Muscle of leg (tissue), 11 donors: ENCODE results near the gene PCCA. TPM values are rescaled to one million over a fixed set of nuclear protein-coding genes. Genes with fewer than 3 reads are reported as not detected.
A peak's percentile ranks its signal among the peaks of the same experiment; 100 is the strongest.

Source experiments
- DNase-seq: peaks from one replicate; pipeline ENCODE4 v3.0.0; 2013
- H3K27ac ChIP-seq: one replicate; pipeline ENCODE4 v1.5.1; 2013; ENCODE audit warnings: mild to moderate bottlenecking, low read length, control low read depth
- H3K27me3 ChIP-seq: one replicate; pipeline ENCODE4 v1.6.1; 2013; ENCODE audit warnings: low read length; ENCODE audit not compliant: control insufficient read depth, insufficient read depth
- H3K36me3 ChIP-seq: one replicate; pipeline ENCODE4 v1.6.1; 2013; ENCODE audit warnings: low read length; ENCODE audit not compliant: control insufficient read depth, insufficient read depth
- H3K4me1 ChIP-seq: one replicate; pipeline ENCODE4 v1.6.1; 2013; ENCODE audit warnings: low read length; ENCODE audit not compliant: control insufficient read depth, insufficient read depth
- H3K4me3 ChIP-seq: one replicate; pipeline ENCODE4 v1.5.1; 2013; ENCODE audit warnings: low read length, control low read depth
- H3K9me3 ChIP-seq: replicated peaks from 2 replicates; pipeline ENCODE4 v1.6.1; 2013; ENCODE audit warnings: low read depth, low read length; ENCODE audit not compliant: control insufficient read depth
- WGBS: methylation state at CpG from one replicate; pipeline ENCODE4 v1.1.5; 2013; ENCODE audit warnings: missing lambda C conversion rate; ENCODE audit not compliant: insufficient coverage; 5-methylcytosine and 5-hydroxymethylcytosine counted together
- polyA plus RNA-seq, 8 donors: library from polyadenylated mRNA; unstranded; fragments of 120-200 nt; gene quantifications; one replicate each; pipeline versions ENCODE4 v1.2.1 to v1.2.3, GENCODE V29; 2013; ENCODE audit warnings: inconsistent platforms in 1 of 8, low replicate concordance in 1 of 8; ENCODE audit not compliant: insufficient read length in 8 of 8, insufficient read depth in 1 of 8
- total RNA-seq: library from RNA; stranded (reverse); fragments of 120-200 nt; gene quantifications from one replicate; pipeline ENCODE4 v1.2.4, GENCODE V29; 2013

Gene PCCA
- total and polyA plus RNA-seq, 9 donors, result 23.9 to 35.5 (median 29.5) TPM

- WGBS, result 100% methylated on average over 1 of the region's 9 CpGs
- DNase-seq, result no peak
- H3K36me3 ChIP-seq, result no peaks in the 10 kb centered on the region
- H3K27me3 ChIP-seq, result no peaks in the 10 kb centered on the region
- H3K9me3 ChIP-seq, result no peaks in the 10 kb centered on the region
- H3K27ac ChIP-seq, result no peak overlapping the region
- H3K4me3 ChIP-seq, result no peak overlapping the region
- no peaks in the 10 kb centered on the region for H3K4me1 ChIP-seq
These were observed 417.9 kb downstream of the PCCA start for GRCh38 chr13:100506600-100507422.

GRCh38 chr13:100508455-100508854 is 419.6 kb downstream of the PCCA start:
- no peaks in the 10 kb centered on the region for H3K4me1 ChIP-seq
- no peaks in the 10 kb centered on the region for H3K36me3 ChIP-seq
- H3K27ac ChIP-seq, result no peak overlapping the region
- WGBS, result 83% methylated on average over 5 of the region's 6 CpGs
- no peak overlapping the region for H3K4me3 ChIP-seq
- DNase-seq, result no peak
- H3K27me3 ChIP-seq, result no peaks in the 10 kb centered on the region
- H3K9me3 ChIP-seq, result no peaks in the 10 kb centered on the region

- Histone ChIP-seq H3K4me3 (no peak overlapping the region), H3K27ac (no peak overlapping the region), H3K27me3 (no peaks in the 10 kb centered on the region), H3K4me1 (no peaks in the 10 kb centered on the region), H3K9me3 (no peaks in the 10 kb centered on the region), H3K36me3 (no peaks in the 10 kb centered on the region)
- no peak for DNase-seq
- 71% methylated on average over 8 of the region's 8 CpGs for WGBS
These were observed 420.1 kb downstream of the PCCA start for GRCh38 chr13:100508996-100509395.

- H3K27ac ChIP-seq, result no peak overlapping the region
- DNase-seq, result no peak
- H3K9me3 ChIP-seq, result no peaks in the 10 kb centered on the region
- H3K4me3 ChIP-seq, result no peak overlapping the region
- H3K4me1 ChIP-seq, result no peaks in the 10 kb centered on the region
- no peaks in the 10 kb centered on the region for H3K27me3 ChIP-seq
- H3K36me3 ChIP-seq, result no peaks in the 10 kb centered on the region
- WGBS, result 85% methylated on average over 8 of the region's 11 CpGs
These were observed 421.5 kb downstream of the PCCA start for GRCh38 chr13:100510208-100510957.

GRCh38 chr13:100511466-100511865 is 422.6 kb downstream of the PCCA start:
- H3K4me3 ChIP-seq, result no peak overlapping the region
- no peaks in the 10 kb centered on the region for H3K4me1 ChIP-seq
- DNase-seq, result no peak
- no peaks in the 10 kb centered on the region for H3K27me3 ChIP-seq
- WGBS, result 36% methylated on average over 2 of the region's 7 CpGs
- no peaks in the 10 kb centered on the region for H3K9me3 ChIP-seq
- H3K27ac ChIP-seq, result no peak overlapping the region
- no peaks in the 10 kb centered on the region for H3K36me3 ChIP-seq

- no peak for DNase-seq
- WGBS, result 88% methylated on average over 9 of the region's 9 CpGs
These were observed 423.5 kb downstream of the PCCA start for GRCh38 chr13:100512422-100512821.

GRCh38 chr13:100513171-100513570 is 424.3 kb downstream of the PCCA start:
- no peak for DNase-seq
- no peak overlapping the region for H3K27ac ChIP-seq
- no peaks in the 10 kb centered on the region for H3K9me3 ChIP-seq
- no peaks in the 10 kb centered on the region for H3K27me3 ChIP-seq
- no peaks in the 10 kb centered on the region for H3K4me1 ChIP-seq
- H3K36me3 ChIP-seq, result no peaks in the 10 kb centered on the region
- 86% methylated on average over 1 of the region's 3 CpGs for WGBS
- no peak overlapping the region for H3K4me3 ChIP-seq

More at GRCh38 chr13:100512422-100512821, 423.5 kb downstream of the PCCA start:
- Histone ChIP-seq H3K4me1 (no peaks in the 10 kb centered on the region), H3K4me3 (no peak overlapping the region), H3K36me3 (no peaks in the 10 kb centered on the region), H3K9me3 (no peaks in the 10 kb centered on the region), H3K27me3 (no peaks in the 10 kb centered on the region), H3K27ac (no peak overlapping the region)

GRCh38 chr13:100513987-100514670 is 425.2 kb downstream of the PCCA start:
- no peak overlapping the region for H3K4me3 ChIP-seq
- no peaks in the 10 kb centered on the region for H3K27me3 ChIP-seq
- no peaks in the 10 kb centered on the region for H3K4me1 ChIP-seq
- no peak for DNase-seq
- 43% methylated on average over 1 of the region's 8 CpGs for WGBS
- no peaks in the 10 kb centered on the region for H3K36me3 ChIP-seq
- H3K27ac ChIP-seq, result no peak overlapping the region
- H3K9me3 ChIP-seq, result no peaks in the 10 kb centered on the region

- Histone ChIP-seq H3K9me3 (no peaks in the 10 kb centered on the region), H3K36me3 (peaks cover 3% of the 10 kb centered on the region), H3K4me3 (no peak overlapping the region), H3K4me1 (no peaks in the 10 kb centered on the region), H3K27ac (no peak overlapping the region), H3K27me3 (no peaks in the 10 kb centered on the region)
- peak; percentile 73 for DNase-seq
- no CpG with 5 or more reads among the region's 5 CpGs for WGBS
These were observed 426.0 kb downstream of the PCCA start for GRCh38 chr13:100514788-100515409.

GRCh38 chr13:100515410-100515800 is 426.5 kb downstream of the PCCA start:
- Histone ChIP-seq H3K4me3 (no peak overlapping the region), H3K27me3 (no peaks in the 10 kb centered on the region), H3K27ac (no peak overlapping the region), H3K36me3 (peaks cover 3% of the 10 kb centered on the region), H3K9me3 (no peaks in the 10 kb centered on the region), H3K4me1 (no peaks in the 10 kb centered on the region)
- 66% methylated on average over 18 of the region's 20 CpGs for WGBS
- DNase-seq, result no peak
